PC-3 (cell line): Measurements from ENCODE around the gene UQCRQ.

Experiments
- CTCF ChIP-seq: fragments of 300-600 bp; sonication (generic); conservative IDR thresholded peaks from 2 replicates; pipeline ENCODE4 v1.5.1; 2017; ENCODE audit warnings: antibody characterized with exemption, low read depth, mild to moderate bottlenecking, low read length
- EZH2 ChIP-seq: fragments of 300-600 bp; sonication (generic); IDR thresholded peaks from one replicate; pipeline ENCODE4 v1.6.1; 2017; ENCODE audit warnings: antibody characterized with exemption, mild to moderate bottlenecking, low read length; ENCODE audit not compliant: unreplicated experiment
- EZH2phosphoT487 ChIP-seq: fragments of 300-600 bp; sonication (generic); IDR thresholded peaks from 2 replicates; pipeline ENCODE4 v1.6.1; 2018; ENCODE audit warnings: mild to moderate bottlenecking, antibody characterized with exemption, low read length, borderline replicate concordance

- TF ChIP-seq CTCF, result no peak
- TF ChIP-seq EZH2, result no peak
- TF ChIP-seq EZH2phosphoT487, result no peak
These were observed 47.0 kb upstream of the UQCRQ start for GRCh38 chr5:132819468-132819867.
